GM21529 (cell line): Measurements from ENCODE around the gene GPLD1.
A peak's percentile ranks its signal among the peaks of the same experiment; 100 is the strongest.
"Not testable (repeated sequence)": the region's sequence is repeated elsewhere in the genome, so short reads cannot be mapped to it uniquely, and the experiment has no call there.

Experiments used
- ATAC-seq: cut with Tn5 transposase; IDR thresholded peaks from one replicate; pipeline ENCODE4 v1.9.1; 2021; ENCODE audit not compliant: unreplicated experiment

The GPLD1 gene, protein sequence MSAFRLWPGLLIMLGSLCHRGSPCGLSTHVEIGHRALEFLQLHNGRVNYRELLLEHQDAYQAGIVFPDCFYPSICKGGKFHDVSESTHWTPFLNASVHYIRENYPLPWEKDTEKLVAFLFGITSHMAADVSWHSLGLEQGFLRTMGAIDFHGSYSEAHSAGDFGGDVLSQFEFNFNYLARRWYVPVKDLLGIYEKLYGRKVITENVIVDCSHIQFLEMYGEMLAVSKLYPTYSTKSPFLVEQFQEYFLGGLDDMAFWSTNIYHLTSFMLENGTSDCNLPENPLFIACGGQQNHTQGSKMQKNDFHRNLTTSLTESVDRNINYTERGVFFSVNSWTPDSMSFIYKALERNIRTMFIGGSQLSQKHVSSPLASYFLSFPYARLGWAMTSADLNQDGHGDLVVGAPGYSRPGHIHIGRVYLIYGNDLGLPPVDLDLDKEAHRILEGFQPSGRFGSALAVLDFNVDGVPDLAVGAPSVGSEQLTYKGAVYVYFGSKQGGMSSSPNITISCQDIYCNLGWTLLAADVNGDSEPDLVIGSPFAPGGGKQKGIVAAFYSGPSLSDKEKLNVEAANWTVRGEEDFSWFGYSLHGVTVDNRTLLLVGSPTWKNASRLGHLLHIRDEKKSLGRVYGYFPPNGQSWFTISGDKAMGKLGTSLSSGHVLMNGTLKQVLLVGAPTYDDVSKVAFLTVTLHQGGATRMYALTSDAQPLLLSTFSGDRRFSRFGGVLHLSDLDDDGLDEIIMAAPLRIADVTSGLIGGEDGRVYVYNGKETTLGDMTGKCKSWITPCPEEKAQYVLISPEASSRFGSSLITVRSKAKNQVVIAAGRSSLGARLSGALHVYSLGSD

DNA sequence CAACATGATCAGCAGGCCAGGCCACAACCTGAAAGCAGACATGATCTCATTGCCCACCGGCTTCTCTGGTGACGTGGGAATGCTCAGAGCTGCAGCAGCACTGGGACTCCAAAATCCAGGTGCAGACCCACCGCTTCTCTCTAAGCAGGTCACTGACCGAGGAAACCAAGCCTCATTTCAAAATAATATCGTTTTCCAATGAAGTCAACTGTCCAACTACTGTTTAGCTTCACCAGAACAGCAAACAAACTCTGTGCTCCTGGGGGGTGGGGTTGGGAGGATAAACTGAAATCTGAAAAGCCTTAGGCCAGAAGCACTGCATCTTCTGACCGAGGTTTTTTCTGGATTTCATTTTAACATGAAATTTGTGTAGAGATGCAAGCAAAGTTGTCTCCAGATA lies at the start of gene GPLD1:
Gene GPLD1, minus strand, starts transcription at position 109 of the 400 bp plus-strand sequence. Its CDS starts 67 bp downstream, at position 42.
- no peak for ATAC-seq

DNA sequence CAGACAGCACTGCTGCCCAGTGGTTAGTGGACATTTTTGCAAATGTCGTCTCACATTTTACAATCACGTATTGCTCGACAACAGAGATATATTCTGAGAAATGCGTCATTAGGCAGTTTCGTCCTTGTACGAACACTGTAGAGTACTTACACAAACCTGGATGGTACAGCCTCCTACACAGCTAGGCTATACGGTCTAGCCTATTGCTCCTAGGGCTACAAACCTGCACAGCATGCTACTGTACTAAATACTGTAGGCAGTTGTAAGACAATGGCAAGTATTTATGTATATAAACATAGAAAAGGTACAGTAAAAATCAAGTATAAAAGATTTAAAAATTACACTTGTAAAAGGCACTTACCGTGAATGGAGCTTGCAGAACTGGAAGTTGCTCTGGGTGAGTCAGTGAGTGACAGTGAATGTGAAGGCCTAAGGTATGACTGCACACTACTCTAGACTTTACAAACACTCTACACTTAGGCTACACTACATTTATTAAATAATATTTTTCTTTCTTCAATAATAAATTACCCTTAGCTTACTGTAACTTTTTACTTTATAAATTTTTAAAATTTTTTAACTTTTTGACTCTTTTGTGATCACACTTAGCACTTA lies 48.5 kb upstream of the GPLD1 start:
- no peak for ATAC-seq

DNA sequence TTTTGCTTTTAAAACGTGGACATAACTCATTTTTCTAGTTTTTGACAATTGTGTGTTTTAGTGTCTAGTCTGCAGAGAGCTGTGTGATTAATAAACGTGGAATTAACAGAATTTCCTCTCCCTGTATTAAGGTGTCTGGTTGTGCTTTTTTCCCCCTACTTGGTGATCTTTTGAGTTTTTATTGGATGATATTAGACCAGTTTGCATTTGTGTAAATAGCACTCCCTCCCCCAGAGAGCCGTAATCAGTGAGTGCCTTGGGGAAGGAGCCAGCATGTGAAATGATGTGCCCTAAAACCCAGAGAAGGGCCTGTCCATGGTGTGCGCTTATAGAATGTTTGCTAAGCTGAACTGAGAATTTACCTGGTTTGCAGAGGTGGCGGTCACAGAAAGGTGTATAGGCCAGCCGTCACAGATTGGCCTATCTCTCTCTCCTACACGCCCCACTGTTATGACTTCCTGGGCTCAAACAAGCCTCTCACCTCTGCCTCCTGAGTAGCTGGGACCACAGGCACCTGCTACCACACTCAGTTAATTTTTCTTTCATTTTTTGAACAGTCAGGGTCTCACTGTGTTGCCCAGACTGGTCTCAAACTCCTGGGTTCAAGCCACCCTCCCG lies 47.8 kb upstream of the GPLD1 start:
- no peak for ATAC-seq

DNA sequence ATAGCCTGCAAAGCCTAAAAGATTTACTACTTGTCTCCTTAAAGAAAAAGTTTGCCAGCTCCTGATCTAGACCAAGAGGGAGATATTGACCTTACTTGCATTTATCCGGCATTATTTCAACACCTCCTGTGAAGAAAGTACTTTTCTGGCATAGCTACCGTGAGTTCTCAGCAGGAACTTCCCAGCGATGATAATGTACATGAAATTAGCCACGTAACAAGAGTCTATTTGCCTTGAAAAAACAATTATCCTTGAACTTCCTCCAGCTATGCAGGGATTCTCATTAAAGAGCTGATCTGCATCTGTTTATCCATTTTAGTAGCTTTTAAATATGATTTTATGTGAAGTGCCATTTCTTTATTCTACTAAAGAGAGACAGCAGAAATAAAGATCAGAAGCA lies 47.1 kb upstream of the GPLD1 start:
- ATAC-seq = no peak

DNA sequence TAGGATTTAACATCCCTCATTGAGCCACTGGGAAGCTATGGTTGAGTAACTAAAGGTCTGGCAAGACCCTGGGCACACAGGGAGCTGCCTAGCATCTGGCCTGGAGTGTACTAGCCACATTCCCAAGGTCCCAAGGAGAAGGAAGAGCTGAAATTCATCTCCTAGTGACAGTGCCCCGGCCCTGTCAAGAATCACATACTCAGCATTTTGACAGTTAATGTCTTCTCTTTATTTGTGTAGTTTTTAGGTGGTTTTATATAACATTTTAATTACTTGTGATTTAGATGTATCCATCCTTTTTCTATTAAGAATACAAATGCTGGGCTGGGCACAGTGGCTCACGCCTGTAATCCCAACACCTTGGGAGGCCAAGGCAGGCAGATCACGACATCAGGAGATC lies 45.8 kb upstream of the GPLD1 start:
- no peak for ATAC-seq

DNA sequence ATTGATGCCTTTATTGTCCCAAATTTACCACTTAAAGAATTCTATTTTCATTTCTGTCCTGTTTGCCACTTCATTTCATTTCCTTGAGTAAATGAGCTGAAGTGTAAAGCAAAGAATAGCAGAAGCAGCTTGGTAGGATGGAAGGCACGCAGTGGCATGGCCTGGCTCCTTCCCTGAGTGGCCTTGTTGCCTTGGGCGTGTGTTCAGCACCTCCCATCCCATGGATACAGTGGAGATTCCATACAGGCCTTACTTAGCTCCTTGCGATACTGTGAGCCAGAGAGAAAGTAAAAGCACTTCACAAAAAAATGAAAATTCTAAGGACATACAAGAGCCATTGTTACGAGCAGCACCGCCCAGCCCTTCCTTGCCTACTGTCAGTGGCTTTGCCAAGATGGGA lies 45.0 kb upstream of the GPLD1 start:
- ATAC-seq = no peak

DNA sequence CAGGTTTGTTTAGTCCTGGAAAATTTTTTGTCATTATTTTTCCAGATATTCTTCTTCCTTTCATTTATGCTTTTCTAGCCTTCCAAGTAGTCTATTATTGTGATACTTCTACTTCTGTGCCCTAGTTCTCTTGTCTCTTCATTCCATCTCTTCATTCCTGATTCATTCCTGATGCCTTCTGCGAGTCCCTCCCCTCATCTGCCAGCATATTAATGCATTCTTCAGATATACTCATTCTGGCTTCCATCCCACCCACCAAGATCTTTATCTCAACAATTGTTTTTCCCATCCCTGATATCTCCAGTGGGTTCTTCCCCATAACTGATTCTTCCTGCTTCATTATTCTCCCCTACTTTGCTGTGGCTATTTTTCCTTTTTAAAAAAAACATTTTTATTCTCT lies 40.6 kb upstream of the GPLD1 start:
- ATAC-seq = no peak

DNA sequence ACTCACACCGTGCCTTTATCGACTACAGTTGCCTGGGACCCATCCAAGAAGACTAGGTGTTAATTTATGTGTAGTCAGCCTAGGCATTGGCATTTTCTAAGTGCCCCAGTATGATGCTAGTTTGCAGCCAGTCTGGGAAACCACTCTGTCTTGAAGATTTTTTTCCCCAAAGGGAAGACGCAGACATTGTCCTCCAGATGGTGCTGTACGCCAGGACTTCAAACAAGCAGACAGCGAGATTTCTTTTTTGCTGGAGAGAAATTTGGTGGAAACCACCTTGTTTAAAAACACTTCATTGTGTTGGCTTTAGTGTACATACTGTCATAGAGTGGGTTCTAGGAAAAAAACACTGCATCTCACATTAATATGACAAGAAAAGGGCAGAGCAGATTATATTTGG lies 35.4 kb upstream of the GPLD1 start:
- peak; percentile 47 for ATAC-seq

DNA sequence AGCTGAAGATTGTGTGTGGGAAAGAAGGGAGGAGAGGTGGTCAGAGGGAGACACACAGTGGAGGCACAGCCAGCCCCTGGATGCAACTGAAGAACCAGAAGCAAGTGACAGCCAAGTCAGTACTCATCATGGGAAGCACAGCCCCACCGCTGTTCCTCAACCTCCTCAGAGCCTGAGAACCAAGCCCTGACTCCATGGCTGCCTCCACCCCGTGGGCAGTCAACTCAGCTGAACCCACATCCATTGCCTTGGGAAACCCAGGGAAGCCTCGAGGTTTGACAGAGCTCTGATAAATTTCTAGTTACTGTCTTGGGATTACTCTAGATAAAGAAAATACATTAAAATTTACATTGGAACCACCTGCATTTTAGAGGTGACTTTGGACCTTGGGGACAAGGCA lies 35.0 kb upstream of the GPLD1 start:
- ATAC-seq = no peak

DNA sequence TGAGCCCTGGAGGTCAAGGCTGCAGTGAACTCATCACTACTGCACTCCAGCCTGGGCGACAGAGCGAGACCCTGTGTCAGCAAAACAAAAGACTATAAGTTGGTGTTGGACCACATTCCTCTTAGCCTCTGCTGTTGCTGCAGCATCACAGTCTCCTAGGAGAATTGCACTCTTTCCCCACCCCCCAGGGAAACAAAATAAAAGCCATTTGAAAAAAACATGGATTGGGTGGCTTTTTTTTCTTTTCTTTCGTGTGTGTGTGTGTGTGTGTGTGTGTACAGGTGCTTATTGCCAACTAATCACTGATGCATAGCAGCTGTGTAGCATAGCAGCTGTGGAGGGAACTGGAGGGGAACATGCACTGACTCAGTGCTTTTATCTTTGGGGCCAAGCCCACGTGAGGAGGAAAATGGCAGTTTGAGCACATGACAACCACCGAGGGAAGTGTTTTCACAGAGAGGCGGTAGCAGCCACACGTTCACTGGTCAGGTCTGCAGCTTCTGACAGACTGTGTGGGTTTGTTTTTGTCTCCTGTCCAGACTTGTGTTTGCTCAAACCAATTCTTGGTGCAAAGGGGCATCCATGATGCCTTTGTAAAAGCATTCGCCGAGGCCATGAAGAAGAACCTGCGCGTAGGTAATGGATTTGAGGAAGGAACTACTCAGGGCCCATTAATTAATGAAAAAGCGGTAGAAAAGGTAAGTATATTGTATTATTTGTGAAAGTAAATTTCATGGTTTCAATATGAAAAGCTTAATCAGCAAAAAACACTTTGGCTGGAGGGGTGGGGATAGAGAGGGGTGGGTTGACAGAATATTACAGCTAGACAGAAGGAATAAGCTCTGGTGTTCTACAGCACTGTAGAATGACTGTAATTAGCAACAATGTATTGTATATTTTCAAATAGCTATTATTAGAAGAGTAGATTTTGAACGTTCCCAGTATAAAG lies 33.1 kb upstream of the GPLD1 start:
- no peak for ATAC-seq

DNA sequence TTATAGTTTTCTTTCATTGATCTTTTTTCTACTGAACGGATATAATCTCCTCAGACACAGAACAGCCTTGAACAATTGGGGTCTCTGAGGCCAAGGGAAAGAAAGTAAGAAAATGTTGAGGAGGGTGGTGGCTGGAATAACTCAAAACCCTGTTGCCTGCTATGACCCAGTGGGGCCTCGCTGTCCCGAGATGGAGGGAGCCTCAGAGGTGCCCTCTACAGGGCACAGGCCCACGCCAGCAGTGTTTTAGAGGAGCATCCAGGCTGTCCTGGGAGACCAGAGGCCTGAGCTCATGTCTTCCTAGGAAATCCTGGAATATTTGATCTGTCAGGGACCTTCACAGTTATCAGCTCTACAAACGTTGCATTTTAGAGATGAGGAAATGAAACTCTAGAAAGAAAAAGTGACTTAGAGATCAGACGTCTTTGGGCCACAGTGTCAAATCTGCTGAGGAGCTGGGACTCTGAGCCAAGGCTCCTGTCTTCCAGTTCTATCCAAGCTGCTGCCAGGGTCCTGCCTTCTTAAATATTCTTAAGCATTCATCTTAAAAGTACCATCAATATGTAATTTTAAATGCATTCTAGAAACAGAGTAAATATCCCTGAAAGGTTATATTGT lies 31.7 kb upstream of the GPLD1 start:
- peak; percentile 52 for ATAC-seq

DNA sequence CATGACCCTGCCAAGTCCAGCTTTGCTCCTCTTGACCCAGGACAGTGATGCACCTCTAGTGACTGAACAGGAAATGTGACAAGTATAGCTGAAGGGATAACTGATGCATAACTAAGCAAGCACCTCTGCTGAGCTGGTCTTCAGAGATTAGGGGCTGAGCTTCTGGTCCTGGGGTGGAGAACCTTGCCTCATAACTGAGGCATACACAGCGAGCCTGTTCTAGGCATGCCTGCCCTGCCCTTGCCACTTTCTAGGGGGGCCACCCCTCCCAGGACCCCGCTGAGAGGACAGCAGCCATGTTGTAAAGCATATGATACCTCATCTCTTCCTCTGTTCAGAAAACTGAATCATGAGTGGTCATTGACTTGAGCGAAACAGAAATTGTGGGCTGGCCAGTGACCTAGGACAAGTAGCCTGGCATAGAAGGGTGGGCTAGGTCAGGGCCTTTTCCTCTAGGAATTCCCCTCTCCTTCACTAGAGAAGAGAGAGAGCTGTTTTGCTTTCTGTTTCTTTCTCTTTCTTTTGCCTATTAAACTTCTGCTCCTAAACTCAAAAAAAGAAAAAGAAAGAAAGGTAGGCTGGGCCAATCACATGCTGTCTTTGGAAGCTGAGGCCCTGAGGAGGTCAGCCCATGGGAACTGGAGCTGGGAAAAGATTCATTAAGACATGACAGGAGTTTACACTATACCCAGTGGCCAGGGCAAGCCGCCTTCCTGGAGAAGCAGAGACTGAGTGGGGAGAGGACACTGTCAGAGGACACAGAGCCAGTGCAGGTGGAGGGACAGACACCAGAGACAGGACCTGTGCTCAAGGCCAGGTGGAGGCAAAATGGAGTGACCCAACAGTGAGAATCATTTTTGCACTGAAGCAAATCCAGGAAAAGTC lies 28.5 kb upstream of the GPLD1 start:
- peak; percentile 81 for ATAC-seq

DNA sequence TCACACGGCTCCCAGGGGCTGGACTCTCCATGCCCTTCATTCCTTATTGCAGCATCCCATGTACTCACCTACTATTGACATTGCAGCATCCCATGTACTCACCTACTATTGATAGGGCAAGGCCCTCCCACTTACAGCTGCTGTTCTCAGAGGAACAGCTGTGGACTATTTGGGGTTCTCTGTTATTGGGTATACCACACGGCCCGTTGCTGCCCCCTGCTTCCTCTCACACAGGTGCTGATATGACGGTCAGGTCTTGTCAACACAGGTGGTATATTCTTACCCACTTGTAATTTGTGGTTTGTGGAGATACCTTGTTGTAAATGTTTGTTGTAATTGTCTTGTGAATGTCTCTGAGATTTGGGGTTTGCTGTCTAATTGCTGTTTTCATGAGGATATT lies 24.2 kb upstream of the GPLD1 start:
- ATAC-seq = peak; percentile 33

DNA sequence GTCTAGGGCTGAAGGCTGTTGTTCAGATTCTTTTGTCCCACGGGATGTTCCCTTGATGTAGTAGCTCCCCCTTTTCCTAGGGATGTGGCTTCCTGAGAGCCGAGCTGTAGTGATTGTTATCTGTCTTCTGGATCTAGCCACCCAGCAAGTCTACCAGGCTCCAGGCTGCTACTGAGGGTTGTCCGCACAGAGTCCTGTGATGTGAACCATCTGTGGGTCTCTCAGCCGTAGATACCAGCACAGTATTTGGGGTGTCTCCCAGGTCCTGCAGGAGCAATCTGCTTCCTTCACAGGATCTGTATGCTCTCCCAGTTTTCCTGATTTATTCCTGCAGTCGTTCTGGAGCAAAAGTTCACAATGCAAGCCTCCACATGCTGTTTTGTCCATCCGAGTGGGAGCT lies 22.6 kb upstream of the GPLD1 start:
- ATAC-seq = not testable (repeated sequence)

DNA sequence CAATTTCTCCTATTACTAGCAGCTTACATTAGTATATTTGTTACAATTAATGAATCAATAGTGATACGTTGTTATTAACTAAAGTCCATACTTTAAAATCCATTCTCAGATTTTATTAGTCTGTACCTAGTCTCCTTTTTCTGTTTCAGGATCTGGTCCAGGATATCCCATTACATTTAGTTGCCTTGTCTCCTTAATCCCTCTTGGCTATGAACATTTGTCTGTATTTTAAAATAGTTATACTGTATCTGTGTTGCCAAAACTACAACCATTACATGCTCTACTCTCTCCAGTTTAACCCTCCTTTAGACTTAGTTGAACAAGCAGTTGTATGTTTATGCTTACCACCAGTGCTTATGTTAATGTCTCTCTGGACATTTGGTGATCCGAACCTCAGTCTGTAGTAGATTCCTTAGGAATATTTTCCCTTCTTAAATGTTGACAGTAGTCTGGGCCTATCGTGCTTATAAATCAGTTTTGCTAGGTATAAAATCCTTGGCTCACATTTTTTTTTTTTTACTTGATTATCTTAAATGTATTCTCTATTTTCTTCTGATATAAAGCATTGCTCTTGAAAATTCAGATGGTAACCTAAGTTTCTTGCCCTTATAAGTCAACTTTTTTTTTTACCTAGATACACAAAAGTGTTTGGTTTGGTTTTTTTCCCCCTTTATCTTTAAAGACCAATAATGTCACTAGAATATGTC lies 17.6 kb upstream of the GPLD1 start:
- no peak for ATAC-seq

DNA sequence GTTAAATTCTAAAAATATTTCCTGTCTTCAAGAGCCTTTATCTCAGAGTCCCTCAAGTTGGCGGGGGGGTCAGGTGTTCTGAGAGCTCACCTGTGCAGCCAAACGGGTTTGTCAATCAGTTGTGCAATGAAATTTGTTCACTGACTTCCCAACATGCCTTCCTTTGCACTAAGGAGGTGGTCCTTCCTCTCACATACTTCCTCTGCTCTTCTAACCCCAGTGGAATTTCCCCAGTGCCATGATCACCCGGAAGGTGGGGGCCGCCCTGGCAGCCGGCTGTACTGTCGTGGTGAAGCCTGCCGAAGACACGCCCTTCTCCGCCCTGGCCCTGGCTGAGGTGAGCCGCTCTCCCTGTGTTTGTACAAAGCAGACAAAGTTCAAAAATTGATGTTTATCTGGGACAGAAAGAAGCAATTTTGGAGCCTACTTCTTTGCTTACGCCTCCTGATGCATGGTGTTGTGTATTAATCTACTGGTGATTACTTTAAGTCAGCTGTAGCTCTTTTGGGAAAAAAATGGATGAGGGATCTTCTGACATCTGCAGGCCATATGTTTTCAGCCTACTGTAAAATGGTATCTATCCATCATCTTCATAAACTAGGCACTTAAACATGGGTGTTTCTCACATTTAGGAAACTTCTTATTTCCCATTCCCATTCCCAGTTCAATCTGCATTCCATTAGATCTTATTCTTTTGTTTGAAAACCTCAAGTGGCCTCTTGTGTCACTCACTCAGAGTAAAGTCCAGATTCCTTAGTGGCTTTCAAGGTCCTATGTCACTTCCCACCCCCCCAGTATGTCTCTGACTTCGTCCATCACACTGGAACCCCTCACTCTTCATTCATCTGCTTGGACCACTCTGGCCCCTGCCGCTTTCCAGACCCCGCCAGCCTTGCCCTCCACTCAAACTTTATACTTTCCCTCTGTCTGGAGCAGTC lies 15.5 kb upstream of the GPLD1 start:
- ATAC-seq = no peak

DNA sequence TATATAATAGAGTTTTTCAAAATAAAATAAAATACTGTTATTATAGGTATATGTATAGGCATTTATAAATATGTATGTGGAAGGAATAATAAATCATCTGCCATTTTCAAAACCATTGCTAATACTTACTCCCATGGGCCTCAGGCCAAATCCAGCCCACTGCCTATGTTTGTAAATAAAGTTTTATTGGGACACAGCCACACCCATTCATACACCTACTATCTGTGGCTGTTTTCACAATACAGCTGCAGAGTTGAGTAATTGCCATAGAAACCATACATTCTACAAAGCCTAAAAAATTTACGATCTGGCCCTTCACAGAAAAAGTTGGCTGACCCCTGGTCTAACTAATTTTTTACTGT lies 14.9 kb upstream of the GPLD1 start:
- ATAC-seq = no peak
